Fibroblast of gingiva (primary cell): ENCODE data around the gene LRIG1.
"Not testable (repeated sequence)": the region's sequence is repeated elsewhere in the genome, so short reads cannot be mapped to it uniquely, and the experiment has no call there.

Experiments used
- DNase-seq: peaks from one replicate; pipeline ENCODE4 v3.0.0-alpha.2; 2011; ENCODE audit warnings: low read depth

Gene LRIG1

DNA sequence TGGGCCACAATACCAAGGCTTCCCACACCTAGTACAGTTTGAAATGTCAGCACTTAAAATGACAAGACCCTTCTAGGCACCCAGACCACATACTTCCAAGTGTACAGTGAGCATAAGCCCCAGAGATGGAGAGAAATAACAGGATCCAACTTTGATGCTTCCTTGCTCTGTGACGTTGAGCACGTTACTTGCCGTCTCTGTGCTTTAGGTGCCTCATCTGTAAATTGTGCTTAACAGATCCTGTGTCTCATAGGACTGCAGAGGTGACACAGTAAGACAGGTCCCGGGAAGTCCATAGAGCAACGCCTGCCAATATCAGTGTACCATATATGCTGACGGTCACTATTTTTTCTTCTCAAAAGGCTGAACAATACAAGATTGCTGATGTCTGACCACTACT lies 59.1 kb downstream of the LRIG1 start:
- DNase-seq = no peak

DNA sequence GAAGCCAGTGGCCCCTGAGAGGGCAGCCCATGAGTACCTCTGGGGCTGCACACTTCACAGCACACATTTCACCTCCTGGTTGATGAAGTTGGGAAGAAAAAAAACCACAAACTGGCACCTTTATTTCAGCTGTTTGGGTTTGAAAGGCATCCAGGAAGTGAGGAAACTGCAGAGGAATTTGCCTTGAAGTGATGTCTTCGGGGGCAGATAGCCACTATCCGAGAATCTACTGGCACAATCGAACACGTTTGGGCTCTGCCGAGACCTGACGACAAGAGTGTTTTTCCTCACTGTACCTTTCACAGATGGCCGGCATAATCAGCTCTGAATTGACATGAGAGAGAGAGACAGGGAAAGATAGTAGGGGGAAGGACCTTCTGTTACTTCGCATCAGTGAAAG lies 59.7 kb downstream of the LRIG1 start:
- DNase-seq = peak; percentile 21

DNA sequence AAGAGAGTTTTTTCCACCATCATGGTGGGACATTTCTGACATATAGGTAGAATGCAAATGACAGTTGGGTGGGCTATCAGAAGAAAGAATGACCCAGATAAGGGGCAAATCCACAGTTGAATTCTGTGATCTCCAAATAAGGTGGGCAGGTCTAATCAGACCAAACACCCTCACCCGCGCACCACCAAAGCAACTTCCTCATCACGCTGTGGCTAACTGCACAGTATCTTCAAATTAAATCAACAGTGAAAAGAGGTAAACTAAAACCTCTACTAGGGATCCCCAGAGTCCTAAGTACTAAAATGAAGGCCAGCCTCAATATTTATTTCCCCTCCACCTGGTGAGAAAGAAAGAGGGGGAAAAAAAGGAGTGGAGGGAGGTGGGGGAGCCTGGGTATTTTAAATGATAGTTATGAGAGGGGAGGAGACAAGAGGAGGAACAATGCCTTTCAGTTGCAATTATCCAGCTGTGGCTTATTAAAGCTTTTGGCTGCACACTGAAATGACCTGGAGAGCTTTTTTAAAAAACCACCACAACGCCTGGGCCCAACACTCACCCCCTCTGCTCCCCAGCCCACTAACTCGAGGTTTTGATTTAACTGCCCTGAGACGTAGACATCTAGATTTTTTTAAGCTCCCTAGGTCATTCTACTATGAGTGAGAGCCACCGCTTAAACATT lies 61.0 kb downstream of the LRIG1 start:
- no peak for DNase-seq

DNA sequence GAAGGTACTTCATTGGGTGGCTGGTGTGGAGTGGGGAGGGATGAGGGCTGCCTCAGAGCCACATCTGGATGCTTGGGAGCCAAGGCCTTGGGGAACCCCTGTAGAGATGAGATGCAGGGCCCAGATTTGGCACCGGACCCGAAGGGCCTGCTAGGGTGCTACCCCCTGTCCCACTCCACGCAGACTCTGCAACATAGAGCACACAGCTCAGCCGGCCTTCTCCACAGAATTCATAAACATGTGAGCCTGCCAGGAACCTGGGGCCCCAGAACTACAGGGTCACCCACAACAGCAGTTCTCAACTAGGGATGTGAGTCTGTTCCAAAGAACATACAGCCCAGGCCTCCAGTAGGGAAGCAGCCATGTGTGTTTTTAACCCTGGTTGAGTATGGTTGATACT lies 62.8 kb downstream of the LRIG1 start:
- no peak for DNase-seq

DNA sequence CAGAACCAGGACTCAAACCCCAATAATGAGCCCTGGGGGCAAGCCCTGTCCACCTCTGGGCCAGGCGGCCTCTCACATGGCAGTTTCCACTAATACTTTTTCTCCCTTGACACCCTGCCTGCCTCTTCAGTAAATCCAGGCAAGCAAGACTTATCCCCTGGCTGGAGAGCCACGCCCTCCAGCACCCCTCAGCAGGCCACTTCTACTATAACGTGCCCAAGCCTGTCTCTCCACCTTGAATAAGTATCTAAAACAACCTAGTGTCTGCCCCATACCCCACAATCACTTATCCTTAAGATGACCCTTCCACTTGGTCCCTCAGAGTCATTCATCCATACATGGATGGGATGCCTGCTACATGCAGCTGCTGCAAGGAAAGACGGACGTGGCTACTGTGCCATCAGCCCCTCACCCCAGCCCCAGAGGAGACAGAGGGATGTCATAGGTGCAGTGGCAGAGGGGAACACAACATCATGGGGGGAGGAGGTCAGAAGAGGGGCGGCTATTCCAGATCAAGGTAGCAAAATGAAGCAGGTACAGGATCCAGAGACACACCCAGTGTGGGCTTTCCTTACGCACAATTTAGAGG lies 63.4 kb downstream of the LRIG1 start:
- no peak for DNase-seq

DNA sequence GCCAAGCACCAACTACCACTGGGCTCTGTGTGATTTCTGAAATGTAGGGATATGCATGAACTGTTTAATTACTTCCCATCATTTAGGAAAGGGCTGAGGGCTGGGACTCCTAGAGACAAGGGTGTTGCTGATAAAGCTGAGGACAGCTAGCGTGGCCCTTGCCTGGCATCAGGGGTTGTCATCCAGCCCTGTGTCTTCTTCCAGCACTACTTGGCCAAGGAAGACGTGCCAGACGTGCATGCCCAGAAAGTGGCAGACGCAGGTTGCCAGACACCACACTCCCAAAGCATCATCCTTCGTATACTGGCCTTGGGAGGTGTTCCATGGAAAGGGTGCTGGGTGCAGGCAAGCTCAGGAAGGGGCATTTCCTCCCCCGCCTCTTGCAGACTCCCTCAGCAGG lies 64.8 kb downstream of the LRIG1 start:
- DNase-seq = no peak

DNA sequence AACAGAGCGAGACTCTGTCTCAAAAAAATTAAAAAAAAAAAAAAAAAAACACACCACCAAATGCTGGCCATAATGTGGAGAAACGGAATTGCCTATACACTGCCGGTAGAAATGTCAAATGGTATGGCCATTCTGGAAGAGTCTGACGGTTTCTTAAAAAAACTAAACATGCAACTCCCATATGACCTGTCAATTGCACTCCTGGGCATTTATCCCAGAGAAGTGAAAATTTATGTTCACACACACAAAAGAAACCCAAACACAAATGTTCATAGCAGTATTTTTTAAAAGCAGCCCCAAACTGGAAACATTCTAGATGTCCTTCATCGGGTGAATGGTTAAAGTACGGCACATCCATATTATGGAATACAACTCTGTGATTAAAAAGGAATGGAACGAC lies 66.1 kb downstream of the LRIG1 start:
- no peak for DNase-seq

DNA sequence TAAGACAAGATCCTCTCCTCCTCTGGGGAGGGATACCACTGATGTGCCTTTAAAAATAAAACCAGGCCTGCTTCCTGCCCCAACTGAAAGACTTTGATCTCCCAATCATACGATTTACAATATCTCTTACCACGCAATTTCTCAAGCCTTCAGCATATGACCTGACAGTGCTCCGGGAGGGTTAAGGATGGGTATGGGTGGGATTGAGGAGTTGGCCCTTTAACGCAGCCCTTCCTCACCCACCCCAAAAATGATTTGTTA lies 67.4 kb downstream of the LRIG1 start:
- no peak for DNase-seq

DNA sequence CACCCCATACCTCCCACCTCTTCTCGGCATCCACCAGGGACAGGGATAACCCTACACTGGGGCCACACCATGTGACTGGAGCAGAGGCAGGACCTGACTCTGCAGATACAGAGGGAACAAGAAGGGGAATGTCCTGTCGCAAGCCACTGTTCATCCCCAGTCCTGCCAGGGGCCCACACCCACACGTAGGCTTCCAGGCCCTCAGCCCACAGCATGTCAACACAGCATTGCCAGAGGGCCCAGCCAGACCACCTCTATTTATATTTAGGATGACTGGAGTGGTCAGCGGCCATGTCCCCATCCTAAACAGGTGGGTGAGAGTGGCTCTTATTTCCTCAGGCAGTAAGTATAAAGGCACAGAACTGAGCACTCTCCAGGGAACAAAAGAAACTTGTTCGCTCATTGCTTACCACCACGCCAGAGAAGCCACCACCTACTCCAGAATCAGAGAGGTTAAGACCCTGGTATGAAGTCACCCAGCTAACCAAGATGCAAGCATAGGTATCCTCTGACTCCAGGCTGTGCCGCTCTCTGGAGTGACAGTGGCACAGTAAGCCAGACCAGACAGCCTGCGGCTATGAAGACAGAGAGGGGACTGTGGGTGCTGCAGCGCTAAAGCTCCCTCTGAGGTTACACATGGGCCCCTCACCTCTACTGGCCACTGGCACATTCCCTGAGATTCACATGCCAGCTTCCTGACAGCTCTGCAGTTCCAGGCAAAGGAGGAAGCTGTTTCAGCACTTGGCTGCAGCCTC lies 67.9 kb downstream of the LRIG1 start:
- DNase-seq = no peak

DNA sequence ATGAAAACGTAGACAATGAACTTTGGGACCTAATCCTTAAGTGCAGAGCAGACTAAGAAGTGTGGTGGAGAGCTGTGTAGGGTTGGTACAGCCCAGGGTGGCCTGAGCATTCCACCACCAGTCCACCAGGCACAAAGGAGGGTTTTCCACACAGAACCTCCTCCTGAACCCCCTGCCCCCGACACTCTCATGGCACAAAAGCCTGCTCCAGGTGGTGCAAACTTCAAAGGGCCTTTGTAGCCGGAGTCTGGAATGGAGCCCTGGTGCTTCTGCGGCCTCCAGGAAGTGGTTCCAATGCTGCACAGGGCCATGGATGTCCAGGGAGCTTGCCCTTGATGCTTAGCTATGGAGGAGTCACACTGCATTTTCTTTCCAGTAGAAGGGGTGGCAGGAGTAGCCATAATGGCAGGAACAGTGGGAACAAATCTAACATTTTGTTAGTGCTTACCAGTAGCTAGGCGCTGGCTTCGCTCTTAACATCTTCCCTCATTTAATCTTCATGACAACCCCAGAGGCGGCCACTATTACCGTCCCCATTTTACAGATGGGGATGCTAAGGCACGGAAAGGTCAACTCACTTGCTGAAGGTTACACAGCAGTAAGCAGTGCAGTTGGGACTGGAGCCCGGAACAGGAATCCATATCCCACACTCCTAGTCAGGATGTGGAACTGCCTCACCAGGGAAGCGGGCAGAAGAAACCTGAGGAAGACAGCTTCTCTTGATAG lies 68.6 kb downstream of the LRIG1 start:
- no peak for DNase-seq

DNA sequence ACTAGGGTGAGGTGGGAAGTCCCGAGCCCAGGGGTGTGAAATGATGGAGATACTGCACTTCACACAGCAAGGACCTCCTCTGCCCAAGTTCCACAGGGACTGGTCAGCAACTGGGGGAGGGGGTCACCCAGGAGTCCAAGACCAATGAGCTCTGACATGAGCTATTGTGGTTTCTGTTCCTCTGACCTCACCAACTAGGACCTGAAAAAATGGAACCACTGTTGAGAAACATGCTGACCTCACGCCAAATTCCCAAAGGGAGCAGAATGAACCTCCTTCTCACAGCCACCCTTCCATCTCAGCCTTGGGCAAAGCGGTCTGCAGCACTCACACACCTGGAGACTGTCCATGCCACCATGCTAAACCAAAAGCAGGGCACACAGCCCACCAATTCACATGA lies 69.3 kb downstream of the LRIG1 start:
- DNase-seq = peak; percentile 70

DNA sequence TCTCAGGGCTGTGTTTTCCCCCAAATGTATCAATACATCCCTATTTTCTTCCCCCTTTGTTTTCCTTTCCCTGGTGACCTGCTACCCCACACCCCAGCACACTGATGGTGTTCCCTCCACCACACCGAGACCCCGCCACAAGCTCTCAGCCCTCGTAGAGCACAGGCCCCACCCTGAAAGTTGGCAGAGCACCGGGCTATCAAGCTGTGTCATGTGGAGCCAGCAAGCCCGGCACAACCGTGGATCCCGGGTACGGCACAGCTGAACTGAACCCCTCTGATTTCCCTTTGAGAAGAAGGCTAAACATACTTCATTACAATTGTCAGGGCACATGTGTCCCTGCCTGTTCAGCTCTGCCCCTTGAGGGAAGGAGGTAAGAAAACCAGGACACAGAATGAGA lies 69.9 kb downstream of the LRIG1 start:
- DNase-seq = no peak

DNA sequence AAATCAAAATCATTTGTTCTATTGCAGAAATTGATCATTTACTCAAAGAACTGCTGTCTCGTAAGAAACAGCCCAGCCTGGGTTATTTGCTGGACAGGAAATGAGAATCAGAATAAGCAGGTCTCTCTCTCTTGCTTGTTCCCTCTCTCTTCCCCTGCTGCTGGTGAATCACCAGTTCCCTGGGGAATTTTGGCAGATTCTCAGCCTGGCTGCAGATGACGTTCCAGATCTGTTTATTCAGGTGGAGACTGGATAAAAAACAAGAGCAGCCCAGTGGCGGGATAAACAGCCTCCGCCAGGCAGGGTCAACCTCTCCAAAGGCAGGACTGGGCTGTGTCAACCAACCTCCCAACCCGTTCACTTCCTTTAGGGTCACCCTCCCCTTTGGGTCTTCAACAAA lies 72.1 kb downstream of the LRIG1 start:
- peak; percentile 98 for DNase-seq

DNA sequence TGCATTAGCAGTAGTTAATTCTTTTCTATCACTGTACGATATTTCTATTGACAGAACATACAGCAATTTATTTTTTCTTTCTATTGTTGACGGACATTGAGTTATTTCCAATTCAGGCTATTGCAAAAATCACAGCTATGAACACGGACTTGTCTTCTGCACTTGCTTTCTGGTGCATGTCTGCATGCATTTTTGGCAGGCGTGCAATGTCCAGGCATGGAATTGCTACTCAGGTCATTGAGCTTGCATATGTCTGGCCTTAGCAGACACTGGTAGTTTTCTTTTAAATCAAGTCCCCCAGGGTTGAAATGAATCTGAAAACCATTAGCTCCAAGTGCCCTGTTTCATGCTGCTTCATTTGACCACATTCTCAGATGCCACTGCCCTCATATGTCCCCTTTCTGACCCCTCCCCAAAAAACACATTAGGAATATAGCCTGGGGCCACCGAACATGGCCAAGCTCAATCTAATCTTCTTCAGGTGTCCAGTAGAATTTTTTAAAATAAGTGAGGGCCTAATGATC lies 72.8 kb downstream of the LRIG1 start:
- DNase-seq = no peak

DNA sequence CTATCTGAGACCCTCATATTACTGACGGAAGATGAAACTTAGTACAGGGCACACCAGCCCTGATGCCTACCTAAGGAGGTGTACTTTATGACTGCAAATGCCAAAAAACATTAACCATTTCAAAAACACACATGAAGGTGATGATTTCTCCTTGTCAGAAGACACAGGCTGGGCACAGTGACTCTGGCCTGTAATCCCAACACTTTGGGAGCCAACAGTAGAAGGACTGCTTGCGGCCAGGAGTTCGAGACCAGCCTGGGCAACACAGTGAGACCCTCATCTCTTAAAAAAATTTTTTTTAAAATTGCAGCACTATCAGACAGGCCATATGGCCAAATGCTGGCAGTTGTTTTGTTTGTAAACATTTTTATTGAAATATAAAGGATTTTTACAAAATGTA lies 73.5 kb downstream of the LRIG1 start:
- DNase-seq = no peak

DNA sequence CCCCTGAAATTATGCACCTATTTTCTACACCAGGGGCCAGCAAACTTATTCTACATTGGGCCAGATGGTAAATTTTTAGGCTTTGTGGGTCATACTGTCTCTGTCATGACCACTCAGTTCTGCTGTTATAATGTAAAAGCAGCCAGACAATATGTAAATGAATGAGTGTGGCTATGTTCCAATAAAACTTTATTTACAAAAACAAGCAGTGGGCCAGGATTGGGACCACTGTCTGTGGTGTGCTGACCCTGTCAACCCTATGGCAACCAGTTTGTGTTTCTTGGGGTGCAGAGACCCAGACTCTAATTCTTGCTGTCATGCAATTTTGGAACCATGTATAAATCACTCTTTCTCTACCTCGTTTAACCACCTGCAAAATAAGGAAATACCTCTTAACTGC lies 74.7 kb downstream of the LRIG1 start:
- DNase-seq = no peak

DNA sequence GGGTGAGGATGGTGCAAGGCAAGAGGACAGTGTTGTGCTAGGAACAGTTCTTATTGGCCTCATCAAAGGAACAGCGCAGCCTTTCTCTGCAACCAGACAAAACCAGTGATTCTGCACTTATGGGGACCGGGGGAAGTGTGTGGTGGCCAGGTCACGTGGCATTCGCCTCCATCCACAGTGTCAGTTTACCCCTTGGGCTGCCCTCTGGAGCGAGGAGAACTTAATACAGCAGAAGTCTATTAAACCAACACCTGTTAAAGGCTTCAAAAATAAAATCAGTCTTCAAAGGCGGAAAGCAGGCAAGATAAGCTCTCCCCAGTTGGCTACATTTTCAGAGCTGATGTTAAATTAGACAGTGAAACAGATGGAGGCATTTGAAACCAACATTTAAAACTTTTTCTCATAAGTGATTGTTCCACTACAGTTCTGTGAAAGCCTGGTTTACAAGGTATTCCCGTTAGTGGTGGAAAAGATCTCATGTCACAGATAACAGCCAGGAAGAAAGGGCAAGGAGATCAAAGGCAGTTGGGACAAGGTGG lies 75.2 kb downstream of the LRIG1 start:
- DNase-seq = no peak

DNA sequence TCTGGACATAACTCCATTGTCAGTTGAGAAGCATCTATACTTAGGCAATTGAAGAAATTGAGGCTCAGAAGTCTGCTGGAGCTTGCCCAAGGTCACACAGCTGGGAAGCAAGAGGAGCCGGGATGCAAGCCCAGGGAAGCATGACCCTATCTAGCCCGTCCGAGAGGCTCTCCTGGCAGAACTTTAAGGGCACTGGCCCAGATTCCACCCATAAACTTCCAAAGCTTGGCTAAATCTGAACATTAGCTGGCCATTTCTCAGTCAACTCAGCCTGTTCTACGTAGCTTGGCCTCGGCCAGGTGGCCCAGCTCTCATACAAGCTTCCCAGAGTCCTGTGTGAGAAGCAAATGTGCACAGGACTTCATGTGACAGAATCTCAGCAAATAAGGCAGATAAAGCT lies 75.8 kb downstream of the LRIG1 start:
- DNase-seq = peak; percentile 13

DNA sequence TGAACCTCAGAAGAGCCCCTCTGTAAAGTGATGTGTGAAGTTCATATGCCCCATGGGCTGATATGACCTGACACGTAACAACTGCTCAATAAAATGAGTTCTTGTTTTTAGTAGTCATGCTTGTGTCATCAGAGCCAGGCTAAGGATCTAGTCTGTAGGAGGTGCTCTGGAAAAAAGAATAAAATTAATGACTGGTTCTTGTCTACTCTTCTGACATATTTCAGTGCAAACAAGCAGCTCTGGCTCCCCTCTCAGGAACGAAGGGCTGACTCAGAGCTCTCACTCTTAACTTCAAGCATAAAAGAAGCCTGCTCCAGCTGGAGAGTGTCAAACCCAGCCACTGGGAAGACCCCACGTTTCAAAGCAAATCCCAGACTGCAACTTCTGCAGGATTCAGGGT lies 77.0 kb downstream of the LRIG1 start:
- peak; percentile 25 for DNase-seq

DNA sequence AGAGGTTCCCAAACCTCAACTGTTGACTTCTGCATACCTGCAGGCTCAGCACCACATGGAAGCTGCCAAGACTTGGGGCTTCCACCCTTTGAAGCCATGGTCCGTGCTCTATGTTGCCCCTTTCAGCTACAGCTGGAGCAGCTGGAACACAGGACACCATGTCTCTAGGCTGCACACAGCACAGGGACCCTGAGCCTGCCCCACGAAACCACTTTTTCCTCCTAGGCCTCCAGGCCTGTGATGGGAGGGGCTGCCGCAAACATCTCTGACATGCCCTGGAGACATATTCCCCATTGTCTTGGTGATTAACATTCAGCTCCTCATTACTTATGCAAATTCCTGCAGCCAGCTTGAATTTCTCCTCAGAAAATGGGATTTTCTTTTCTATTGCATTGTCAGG lies 78.9 kb downstream of the LRIG1 start:
- not testable (repeated sequence) for DNase-seq

DNA sequence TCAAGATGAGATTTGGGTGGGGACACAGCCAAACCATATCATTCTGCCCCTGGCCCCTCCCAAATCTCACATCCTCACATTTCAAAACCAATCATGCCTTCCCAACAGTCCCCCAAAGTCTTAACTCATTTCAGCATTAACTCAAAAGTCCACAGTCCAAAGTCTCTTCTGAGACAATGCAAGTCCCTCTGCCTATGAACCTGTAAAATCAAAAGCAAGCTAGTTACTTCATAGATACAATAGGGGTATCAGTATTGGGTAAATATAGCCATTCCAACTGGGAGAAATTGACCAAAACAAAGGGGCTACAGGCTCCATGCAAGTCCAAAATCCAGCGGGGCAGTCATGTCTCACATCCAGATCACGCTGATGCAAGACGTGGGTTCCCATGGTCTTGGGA lies 79.7 kb downstream of the LRIG1 start:
- DNase-seq = not testable (repeated sequence)

DNA sequence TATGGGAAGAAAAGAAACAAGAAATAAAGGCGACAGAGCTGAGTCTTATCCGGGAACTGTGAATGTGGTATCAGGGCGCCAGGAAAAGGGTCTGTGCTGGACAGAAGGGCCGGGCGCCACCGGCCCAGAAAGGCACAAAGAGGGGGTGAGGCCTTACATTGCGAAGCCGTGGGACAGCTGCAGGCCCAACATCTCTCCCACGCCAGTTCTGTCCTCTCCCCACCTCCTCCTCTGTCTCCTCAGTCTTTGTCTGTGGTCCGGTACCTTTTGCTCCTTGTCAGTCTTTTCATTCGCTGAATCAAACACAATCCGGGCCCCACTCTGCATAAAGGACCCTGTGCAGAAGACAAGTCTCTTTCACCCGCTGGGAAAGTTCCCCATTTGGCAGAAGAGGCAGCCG lies 81.8 kb downstream of the LRIG1 start:
- no peak for DNase-seq

DNA sequence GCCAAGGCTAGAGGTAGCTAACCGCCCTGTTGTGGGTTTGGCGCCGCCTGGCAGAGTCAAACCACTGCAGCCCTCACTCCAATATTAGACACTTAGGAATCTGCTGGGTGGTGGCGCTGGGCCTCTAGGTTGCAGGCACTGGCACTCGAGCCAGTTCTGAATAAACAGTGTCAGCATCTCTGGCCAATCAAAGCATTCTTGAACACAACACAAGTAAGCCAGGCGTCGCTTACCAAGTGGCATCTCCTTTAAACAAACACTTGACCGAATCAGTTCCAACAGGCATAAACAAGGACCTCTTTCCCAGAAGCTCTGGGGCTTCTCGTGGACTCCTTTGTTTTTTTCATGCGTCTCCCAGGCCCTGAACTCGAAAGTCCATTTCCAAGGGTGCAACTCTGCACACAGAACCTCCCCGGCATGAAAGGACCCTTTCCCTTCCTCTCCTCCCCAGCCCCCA lies 82.3 kb downstream of the LRIG1 start:
- DNase-seq = peak; percentile 79
